GM21515 (cell line): ENCODE data around the gene CDS2.

Experiments
- ATAC-seq: cut with Tn5 transposase; IDR thresholded peaks from one replicate; pipeline ENCODE4 v1.9.1; 2021; ENCODE audit not compliant: unreplicated experiment

CDS2 gene

GRCh38 chr20:5205348-5206210 lies 78.8 kb downstream of the CDS2 start:
- peak; percentile 80 for ATAC-seq

GRCh38 chr20:5207138-5207537 lies 80.3 kb downstream of the CDS2 start:
- no peak for ATAC-seq

GRCh38 chr20:5211803-5212714 lies 85.3 kb downstream of the CDS2 start:
- ATAC-seq = no peak

- no peak for ATAC-seq
These were observed 86.2 kb downstream of the CDS2 start for GRCh38 chr20:5212907-5213487.

GRCh38 chr20:5214826-5215225 lies 88.0 kb downstream of the CDS2 start:
- no peak for ATAC-seq

GRCh38 chr20:5215672-5216304 lies 89.0 kb downstream of the CDS2 start:
- ATAC-seq = no peak

- ATAC-seq = no peak
These were observed 89.9 kb downstream of the CDS2 start for GRCh38 chr20:5216663-5217062.

GRCh38 chr20:5217616-5218015 lies 90.8 kb downstream of the CDS2 start:
- ATAC-seq = no peak

GRCh38 chr20:5220321-5221060 lies 93.7 kb downstream of the CDS2 start:
- no peak for ATAC-seq

GRCh38 chr20:5221061-5221430 lies 94.2 kb downstream of the CDS2 start:
- ATAC-seq = no peak

GRCh38 chr20:5222919-5223634 lies 96.3 kb downstream of the CDS2 start:
- no peak for ATAC-seq

GRCh38 chr20:5230544-5230943 lies 103.7 kb downstream of the CDS2 start:
- ATAC-seq = no peak

GRCh38 chr20:5234158-5234557 lies 107.3 kb downstream of the CDS2 start:
- no peak for ATAC-seq

GRCh38 chr20:5234978-5235377 lies 108.2 kb downstream of the CDS2 start:
- ATAC-seq = no peak
